ENCODE measurements around the gene PROM2. TPM values are rescaled to one million over a fixed set of nuclear protein-coding genes. Genes with fewer than 3 reads are reported as not detected.

Gene PROM2
- total RNA-seq, 4 donors from 2014 or later, result 0.50 to 3.2 (median 2.1) TPM

- intact Hi-C loops (cut with DNase I), result no loop called here
- Histone ChIP-seq H3K4me1 (peaks cover 0 to 18% (median 0%) of the 10 kb centered on the region in 4 donors), H3K4me3 (no peak overlapping the region), H3K9me3 (peaks cover 0 to 20% (median 20%) of the 10 kb centered on the region in 4 donors), H3K27ac (replicated peaks in 1 of 4) (no peak overlapping the region), H3K36me3 (no peaks in the 10 kb centered on the region), H3K27me3 (peaks cover 0 to 23% (median 0%) of the 10 kb centered on the region in 4 donors)
- no peak for DNase-seq (ENCODE audit: extremely low spot score)
- 84% methylated on average over 5 of the region's 19 CpGs for WGBS
- TF ChIP-seq EP300 (IDR thresholded peaks at IDR 0.05), result no peak
Measured at GRCh38 chr2:95294579-95295250, 20.5 kb downstream of the PROM2 start.

GRCh38 chr2:95295376-95295775, 21.1 kb downstream of the PROM2 start:
- intact Hi-C loops (cut with DNase I), result no loop called here
- no peaks in the 10 kb centered on the region for H3K36me3 ChIP-seq
- H3K27ac ChIP-seq (replicated peaks in 1 of 4), result no peak overlapping the region
- H3K27me3 ChIP-seq, result peaks cover 0 to 30% (median 0%) of the 10 kb centered on the region in 4 donors
- H3K9me3 ChIP-seq, result peaks cover 0 to 18% (median 16%) of the 10 kb centered on the region in 4 donors
- H3K4me3 ChIP-seq, result no peak overlapping the region
- DNase-seq (ENCODE audit: extremely low spot score), result no peak
- H3K4me1 ChIP-seq, result peaks cover 0 to 20% (median 0%) of the 10 kb centered on the region in 4 donors
- TF ChIP-seq EP300 (IDR thresholded peaks at IDR 0.05), result no peak
- no peak for TF ChIP-seq POLR2A (IDR thresholded peaks at IDR 0.05; ENCODE audit: low read depth)
- TF ChIP-seq POLR2AphosphoS5 (IDR thresholded peaks at IDR 0.05), result no peak
- TF ChIP-seq, protein P1, sequence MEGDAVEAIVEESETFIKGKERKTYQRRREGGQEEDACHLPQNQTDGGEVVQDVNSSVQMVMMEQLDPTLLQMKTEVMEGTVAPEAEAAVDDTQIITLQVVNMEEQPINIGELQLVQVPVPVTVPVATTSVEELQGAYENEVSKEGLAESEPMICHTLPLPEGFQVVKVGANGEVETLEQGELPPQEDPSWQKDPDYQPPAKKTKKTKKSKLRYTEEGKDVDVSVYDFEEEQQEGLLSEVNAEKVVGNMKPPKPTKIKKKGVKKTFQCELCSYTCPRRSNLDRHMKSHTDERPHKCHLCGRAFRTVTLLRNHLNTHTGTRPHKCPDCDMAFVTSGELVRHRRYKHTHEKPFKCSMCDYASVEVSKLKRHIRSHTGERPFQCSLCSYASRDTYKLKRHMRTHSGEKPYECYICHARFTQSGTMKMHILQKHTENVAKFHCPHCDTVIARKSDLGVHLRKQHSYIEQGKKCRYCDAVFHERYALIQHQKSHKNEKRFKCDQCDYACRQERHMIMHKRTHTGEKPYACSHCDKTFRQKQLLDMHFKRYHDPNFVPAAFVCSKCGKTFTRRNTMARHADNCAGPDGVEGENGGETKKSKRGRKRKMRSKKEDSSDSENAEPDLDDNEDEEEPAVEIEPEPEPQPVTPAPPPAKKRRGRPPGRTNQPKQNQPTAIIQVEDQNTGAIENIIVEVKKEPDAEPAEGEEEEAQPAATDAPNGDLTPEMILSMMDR (IDR thresholded peaks at IDR 0.05), result no peak
- 89% methylated on average over 6 of the region's 6 CpGs for WGBS

DNA sequence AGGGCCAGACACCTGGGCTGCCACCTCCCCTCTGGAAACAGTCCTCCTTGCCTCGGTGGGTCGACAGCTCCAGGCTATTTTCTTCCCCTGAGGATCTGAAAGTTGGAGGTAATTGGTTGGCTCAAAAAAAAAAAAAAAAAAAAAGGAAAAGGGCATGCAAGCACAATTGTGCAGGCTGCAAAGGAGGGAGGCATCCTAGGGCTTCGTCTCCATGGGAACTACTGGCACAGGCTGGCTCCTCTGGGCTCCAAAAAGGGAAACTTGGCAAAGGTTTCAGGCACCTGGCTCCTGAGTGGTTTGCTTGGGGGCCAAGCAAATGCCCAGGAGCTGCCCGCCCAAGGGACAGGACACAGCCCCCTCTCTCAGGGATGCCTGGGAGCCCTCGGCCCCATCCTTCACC, 21.8 kb downstream of the PROM2 start:
- no peak for DNase-seq (ENCODE audit: extremely low spot score)
- Histone ChIP-seq H3K4me1 (peaks cover 0 to 24% (median 0%) of the 10 kb centered on the region in 4 donors), H3K4me3 (no peak overlapping the region), H3K36me3 (no peaks in the 10 kb centered on the region), H3K27me3 (peaks cover 0 to 36% (median 0%) of the 10 kb centered on the region in 4 donors), H3K27ac (replicated peaks in 1 of 4) (no peak overlapping the region), H3K9me3 (peaks cover 0 to 11% (median 9%) of the 10 kb centered on the region in 4 donors)
- WGBS, result 65% methylated on average over 5 of the region's 5 CpGs
- TF ChIP-seq EP300 (IDR thresholded peaks at IDR 0.05) (no peak), POLR2A (IDR thresholded peaks at IDR 0.05; ENCODE audit: low read depth) (no peak), POLR2AphosphoS5 (IDR thresholded peaks at IDR 0.05) (no peak)
- TF ChIP-seq, protein P1 (IDR thresholded peaks at IDR 0.05), result no peak
- intact Hi-C loops (cut with DNase I), result no loop called here

DNA sequence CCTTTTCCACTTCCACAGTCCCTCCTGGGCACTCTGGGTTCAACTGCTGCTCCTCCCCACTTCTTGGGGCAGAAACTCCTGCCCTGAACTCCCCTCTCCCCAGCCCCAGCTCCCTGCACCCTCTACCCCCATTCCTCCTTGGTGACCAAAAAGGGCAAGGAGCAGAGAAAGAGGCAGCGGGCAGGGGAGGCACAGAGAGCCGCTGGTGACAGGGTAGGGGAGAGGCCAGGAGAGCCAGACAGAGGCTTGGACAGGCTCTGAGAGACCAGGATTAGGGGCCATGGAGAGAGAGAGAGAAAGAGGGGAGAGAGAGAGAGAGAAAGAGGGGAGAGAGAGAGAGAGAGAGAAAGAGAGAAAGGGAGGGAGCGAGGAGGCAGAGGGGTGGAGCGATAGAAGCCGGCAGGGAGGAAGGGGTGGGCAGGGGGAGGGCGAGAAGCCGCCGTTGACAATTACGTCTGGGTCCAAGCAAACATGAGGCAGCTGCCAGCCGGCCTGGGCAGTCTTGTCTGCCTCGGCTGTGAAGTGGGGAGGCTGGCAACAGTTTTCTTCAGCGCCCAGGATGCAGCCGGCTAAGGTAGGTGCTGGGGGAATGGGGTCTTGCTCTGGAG, 22.7 kb downstream of the PROM2 start, which contains the start of gene KCNIP3:
Gene KCNIP3, plus strand, starts transcription at position 468 of the 608 bp plus-strand sequence. Its CDS starts 92 bp downstream, at position 560.
- H3K4me3 ChIP-seq, result peak within 1 kb of the TSS in 2 of 4 donors; percentile 1 to 16
- peaks cover 0 to 24% (median 0%) of the 10 kb centered on the region in 4 donors for H3K4me1 ChIP-seq

More for the DNA sequence above, 22.7 kb downstream of the PROM2 start, which contains the start of gene KCNIP3:
- intact Hi-C loops (cut with DNase I), result no loop called here
- peaks cover 0 to 46% (median 0%) of the 10 kb centered on the region in 4 donors for H3K27me3 ChIP-seq
- DNase-seq (ENCODE audit: extremely low spot score), result no peak
- H3K9me3 ChIP-seq, result peaks cover 0 to 5% (median 1%) of the 10 kb centered on the region in 4 donors
- 7% methylated on average over 13 of the region's 13 CpGs for WGBS
- no peak within 1 kb of the TSS for H3K27ac ChIP-seq (replicated peaks in 1 of 4)
- no peaks in the 10 kb centered on the region for H3K36me3 ChIP-seq
- TF ChIP-seq POLR2AphosphoS5 (IDR thresholded peaks at IDR 0.05), result no peak
- TF ChIP-seq, protein P1 (IDR thresholded peaks at IDR 0.05), result no peak
- no peak for TF ChIP-seq POLR2A (IDR thresholded peaks at IDR 0.05; ENCODE audit: low read depth)
- no peak for TF ChIP-seq EP300 (IDR thresholded peaks at IDR 0.05)
